Renal cortical epithelial cell (primary cell): ENCODE results near the gene CEP152. TPM values are rescaled to one million over a fixed set of nuclear protein-coding genes. Genes with fewer than 3 reads are reported as not detected.
A peak's percentile ranks its signal among the peaks of the same experiment; 100 is the strongest.

Experiments
- DNase-seq: peaks from one replicate; pipeline ENCODE4 v3.0.0-alpha.2; 2011; ENCODE audit warnings: low read depth
- total RNA-seq: library from RNA; depleted of rRNA; stranded (reverse); fragments of >200 nt; gene quantifications from 2 replicates; pipeline ENCODE4 v1.2.3, GENCODE V29; 2014

CEP152 gene
- total RNA-seq, 1 donor from 2014 or later, result 7.1 TPM

DNA sequence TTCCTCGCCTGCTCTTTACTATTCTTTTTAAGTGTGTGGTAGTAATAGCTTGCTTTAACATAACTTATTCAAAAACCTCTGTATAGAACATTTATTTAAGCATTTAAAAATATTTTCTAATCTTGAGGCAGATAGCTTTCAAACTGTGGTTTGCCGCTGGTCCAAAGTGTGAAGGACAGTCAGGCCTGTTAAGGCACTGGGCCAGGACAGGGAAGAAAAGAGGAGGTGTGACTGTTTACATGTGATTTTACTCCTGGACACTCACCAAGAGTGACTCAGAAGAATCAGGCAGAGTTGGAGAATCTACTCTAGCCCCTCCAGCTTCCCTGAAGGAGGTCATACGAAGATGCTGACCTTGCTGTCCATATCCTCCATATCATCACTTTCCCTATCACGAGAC lies 44.7 kb downstream of the CEP152 start:
- peak; percentile 30 for DNase-seq

- no peak for DNase-seq
Measured at GRCh38 chr15:48765022-48765421, 45.8 kb downstream of the CEP152 start.

DNA sequence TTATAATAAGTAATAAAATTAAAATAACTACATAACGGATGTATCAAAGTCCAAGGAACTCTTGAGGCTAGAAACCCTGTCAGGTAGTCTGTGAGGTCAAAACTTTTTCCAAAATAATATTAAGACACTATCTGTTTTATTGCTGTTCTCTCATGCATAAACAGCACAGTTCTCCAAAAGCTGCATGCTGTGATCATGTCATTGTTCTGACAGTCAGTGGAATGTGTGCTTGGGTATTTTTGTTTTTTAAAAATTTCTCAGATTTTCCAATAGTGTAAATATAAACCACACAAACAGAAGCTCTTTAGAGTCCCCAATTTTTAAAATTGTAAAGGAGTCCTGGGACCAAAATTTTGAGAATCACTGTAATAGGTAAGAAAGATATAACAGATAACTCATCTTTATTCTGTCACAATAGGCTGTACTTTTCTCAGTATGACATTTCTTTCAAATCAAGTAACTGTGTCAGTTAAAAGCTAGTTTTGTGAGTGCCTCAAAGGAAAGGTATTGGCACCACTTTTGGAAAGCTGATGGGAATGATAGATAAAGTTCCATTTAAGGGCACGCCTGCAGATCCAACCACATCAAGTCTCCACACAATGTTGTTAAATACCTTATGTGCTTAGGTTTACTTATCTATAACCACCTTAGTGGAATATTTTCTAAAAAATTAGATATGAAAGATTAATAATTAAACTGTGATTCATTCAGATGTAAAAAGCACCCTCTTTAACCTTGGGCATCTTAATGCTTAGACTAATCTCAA lies 49.3 kb downstream of the CEP152 start:
- no peak for DNase-seq

DNA sequence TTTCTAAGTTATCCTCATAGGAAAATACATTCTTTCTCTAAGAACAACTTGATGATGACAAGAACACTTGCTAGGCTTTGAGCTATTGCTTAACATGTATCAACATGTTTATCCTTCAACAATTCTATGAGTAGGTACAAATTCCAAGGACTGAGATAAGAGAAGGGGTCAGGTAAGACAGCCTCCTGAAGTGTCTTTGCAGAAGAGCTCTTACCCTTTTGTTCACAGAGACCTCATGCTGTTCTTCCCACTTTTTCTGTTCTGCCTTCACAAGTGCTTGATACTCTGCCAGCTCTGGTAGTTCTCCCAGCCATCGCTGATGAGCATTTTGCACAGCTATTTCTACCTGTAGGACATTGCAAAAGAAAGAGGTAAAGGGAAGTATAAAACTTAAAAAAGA lies 50.9 kb downstream of the CEP152 start:
- peak; percentile 10 for DNase-seq

DNA sequence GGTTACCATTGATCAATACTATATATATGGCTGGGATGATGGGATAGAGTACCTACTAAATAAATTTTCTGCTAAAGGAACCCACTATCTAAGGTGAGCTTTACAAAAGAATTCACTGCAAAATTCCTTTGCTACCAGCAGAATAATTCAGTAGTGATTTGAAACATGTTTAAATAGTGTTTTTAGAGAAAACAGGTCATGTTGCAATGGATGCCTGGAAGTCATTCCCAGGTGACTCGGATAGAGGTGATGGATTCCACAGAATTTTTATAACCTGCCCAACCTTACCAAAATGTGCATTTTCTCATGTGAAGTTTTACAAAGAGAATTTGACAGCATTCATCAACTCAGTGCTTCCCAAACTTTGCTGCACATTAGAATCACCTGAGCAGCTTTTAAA lies 53.2 kb downstream of the CEP152 start:
- DNase-seq, result peak; percentile 3

DNA sequence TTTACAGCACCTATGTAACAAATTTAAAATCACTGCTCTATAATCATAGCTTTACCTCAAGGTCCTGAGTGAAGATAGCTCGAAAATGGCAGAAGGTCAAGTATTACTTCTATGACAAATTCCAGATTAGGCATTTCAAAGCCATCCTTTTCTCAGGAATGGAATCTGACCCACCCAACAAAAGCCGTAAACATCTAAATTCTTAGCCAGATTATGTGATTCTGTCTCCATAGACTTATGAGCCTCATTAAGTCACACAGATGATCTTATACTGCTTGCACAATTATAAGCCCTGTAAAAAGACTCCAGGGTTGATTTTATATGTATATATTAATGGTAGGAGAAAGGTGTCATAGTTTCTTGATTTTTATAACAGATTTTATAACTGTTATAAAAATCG lies 56.9 kb downstream of the CEP152 start:
- DNase-seq, result no peak

GRCh38 chr15:48751595-48751994 lies 59.3 kb downstream of the CEP152 start:
- DNase-seq, result no peak

DNA sequence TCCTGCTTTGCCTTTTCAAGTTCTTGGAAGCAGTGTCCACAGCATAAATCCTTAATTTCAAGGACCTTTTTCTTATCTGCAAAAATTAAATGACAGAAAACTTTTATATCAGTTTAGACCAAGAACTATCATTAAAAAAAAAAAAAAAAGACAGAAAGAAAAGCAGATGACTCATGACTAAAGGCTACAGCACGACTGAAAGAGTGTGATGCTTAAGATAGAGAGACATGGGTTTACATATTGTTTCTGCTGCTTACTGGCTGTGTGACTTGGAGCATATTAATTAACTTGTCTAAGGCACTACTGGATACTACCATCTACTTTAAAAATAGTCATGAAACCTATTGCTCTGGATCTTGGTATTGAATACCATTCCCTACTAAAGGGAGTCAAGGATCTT lies 62.3 kb downstream of the CEP152 start:
- peak; percentile 9 for DNase-seq

GRCh38 chr15:48733615-48734014 lies 77.3 kb downstream of the CEP152 start:
- DNase-seq, result no peak

- DNase-seq, result no peak
Measured at GRCh38 chr15:48730506-48730905, 80.4 kb downstream of the CEP152 start.

DNA sequence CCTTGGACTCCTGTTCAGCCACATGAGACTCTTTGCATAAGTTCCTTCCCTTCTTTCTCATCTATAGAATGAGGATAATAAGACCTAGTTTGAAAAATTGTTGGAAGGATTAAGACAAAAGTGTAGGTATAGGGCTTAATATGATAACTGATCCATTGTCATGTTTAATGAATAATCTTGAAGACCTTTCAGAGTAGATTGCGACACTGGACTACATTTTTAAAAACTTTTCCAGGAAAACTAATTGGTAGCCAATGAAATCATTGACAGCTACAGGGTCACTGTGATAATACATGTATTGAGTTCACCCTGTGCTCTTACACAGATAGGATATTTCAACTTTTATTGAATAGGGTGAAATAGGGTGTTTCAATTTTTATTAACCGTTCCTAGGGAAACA lies 86.9 kb downstream of the CEP152 start:
- peak; percentile 36 for DNase-seq

DNA sequence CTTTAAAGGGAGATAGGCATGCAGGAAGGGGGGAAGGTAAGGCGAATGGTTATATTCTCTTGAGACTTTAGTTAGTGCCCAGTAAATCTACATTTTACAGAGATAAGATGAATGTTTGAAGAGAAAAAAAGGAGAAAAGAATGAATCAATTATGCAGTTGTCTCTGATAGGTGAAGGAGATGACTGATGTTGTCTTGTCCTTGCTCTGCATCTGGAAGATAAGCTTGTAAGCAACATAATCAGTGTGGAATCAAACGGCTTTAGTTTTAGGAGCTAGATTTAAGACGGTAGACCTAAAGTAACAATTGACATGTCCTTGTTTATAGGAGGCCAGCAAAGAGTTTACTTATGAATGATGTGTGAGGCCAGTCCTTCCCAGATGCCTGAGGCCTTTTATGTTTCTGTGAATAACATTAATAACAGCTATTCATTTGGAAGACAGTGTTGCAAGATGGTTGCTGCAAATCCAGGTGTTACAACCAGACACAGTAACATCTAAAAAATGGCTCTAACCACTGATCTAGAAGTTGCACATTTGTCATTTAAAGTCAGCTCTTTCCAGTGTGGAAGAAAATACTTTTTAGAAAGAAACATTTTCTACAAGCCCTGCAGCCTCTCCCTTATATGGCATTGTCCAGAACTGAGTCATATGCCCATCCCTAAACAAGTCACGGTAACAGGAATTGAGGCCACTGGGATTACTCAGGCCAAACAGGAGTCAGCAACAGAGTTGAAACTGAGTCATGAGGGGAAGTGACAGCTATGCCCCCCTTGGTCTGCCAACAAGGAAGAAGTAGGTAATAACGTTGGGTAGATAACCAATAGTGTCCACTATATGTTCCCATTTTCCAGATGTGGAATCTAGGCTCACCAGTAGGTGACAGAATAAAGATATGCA lies 87.9 kb downstream of the CEP152 start:
- DNase-seq, result peak; percentile 96

DNA sequence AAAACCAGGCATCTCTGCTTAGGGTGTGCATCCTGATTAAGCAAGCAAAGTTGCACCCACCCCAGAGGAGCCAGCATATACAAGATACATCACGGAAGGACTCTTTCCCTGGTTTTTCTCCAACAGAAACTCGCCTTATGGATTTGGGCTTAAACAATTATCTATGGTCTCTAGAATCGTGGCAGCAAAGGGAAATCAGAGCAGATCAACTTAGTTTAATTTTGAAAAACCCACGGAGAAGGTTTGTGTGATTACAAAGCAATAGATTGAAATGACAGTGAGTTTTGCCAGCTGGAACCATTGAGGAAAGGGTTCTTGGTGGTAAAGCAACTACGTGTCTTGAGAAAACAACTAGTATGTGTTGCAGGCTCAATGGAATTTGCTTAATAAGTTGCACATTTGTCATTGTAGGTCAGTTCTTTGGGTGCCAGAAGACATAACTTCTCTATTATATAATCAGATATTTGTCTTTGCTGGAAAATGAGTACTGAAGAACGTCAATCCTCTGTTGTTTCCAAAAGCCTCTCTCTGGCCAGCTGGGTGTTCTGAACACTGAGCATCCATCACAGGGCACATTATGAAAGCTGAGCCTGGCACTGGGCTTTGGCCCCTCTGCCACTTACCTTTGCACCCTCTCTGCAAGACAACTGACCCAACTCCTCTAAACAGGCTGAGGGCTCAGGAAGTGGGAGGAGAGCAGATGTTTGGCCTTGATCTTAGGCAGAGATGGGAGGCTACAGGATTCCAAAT lies 89.6 kb downstream of the CEP152 start:
- no peak for DNase-seq

DNA sequence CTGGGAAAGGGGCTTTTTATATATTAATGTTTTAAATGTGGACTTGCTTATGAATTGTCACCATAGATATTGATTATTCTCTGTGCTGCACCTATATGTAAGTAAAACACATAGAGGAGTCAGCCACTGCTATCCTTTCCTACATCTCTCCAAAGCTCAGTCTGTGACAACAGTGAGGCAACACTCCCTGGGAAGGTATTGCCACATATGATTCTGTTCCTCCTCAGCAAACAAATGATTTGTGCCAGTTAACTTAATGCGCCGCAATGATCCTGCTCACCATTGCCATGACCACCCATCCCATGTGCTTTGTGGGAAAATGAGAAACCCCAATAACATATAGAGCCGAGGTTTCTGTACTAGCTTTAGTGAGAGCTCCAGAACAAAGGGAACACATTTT lies 90.2 kb downstream of the CEP152 start:
- no peak for DNase-seq

DNA sequence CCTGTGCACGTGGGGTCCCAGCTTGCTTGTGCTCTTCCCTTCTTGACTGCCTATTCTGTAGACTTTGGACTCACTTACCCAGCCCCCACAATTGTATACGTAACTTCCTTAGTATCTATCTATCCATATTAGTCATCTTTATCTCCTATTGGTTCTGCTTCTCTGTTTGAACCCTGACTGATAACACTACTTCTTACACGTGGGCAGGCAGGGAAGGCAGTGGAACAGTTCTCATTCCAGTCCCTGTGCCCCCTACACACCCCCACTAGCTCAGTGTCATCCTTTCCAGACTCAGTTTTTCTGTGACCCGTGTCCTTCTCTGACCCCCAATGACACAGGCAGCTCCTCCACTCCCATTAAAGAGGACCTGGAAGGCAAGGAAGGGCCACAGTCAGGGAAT lies 91.2 kb downstream of the CEP152 start:
- DNase-seq, result no peak

- DNase-seq, result no peak
Measured at GRCh38 chr15:48718646-48719045, 92.2 kb downstream of the CEP152 start.

- no peak for DNase-seq
Measured at GRCh38 chr15:48717458-48717857, 93.4 kb downstream of the CEP152 start.

GRCh38 chr15:48712546-48712945 lies 98.3 kb downstream of the CEP152 start:
- DNase-seq, result no peak

GRCh38 chr15:48710952-48711495 lies 99.8 kb downstream of the CEP152 start:
- peak; percentile 47 for DNase-seq

DNA sequence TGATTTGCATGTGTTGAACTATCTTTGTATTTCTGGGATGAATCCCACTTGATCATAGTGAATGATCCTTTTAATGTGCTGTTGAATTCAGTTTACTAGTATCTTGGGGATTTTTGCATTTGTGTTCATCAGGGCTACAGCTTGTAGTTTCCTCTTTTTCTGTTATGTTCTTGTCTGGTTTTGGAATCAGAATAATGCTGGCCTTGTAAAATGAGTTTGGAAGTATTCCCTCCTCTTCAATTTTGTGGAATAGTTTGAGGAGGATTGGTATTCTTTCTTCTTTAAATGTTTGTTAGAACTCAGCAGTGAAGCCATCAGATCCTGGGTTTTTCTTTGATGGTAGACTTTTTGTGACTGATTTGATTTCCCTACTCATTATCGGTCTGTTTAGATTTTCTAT lies 102.2 kb downstream of the CEP152 start:
- DNase-seq, result no peak

DNA sequence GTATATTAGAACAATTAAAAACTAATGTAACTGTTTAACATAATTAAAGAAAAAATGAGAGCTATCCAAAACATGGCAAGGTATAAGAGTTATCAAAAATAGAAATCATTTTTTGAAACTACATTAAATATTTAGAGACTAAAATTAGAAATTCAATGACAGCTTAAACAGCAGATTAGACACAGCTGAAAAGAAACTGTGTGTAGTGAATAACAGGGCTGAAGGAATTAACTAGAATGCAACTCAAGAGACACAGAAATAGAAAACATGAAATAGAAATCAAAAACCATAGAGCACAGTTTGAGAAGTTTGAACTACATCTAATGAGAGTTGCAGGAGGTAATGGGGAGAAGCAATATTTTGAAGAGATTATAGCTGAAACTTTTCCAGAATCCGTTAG lies 105.5 kb downstream of the CEP152 start:
- no peak for DNase-seq

GRCh38 chr15:48703544-48703943 lies 107.3 kb downstream of the CEP152 start:
- peak; percentile 47 for DNase-seq
